Naive thymus-derived CD8-positive, alpha-beta T cell (primary cell): ENCODE data around the gene EVI5L. TPM values are rescaled to one million over a fixed set of nuclear protein-coding genes. Genes with fewer than 3 reads are reported as not detected.
"Not testable (repeated sequence)": the region's sequence is repeated elsewhere in the genome, so short reads cannot be mapped to it uniquely, and the experiment has no call there.

Experiments
- ATAC-seq, 2 donors: fragments of 150-1000 bp; cut with Tn5 transposase in 1 of 2; sonication (Bioruptor Pico), chemical (Tn5 transposase) in 1 of 2; 1 replicate in 1 of 2; 2 replicates in 1 of 2; pipeline ENCODE4 v1.10.0; 2021; ENCODE audit warnings: mild to moderate bottlenecking in 2 of 2, moderate library complexity in 2 of 2
- POLR2A ChIA-PET: fragments of 350-600 bp; sonication (Branson Sonifier 250); formaldehyde crosslinking; loops from one replicate; lab custom pipeline; 2021; ENCODE audit warnings: antibody characterized with exemption; lab: Charles Lee
- DNase-seq, 10 donors: peaks; one replicate each; pipeline versions ENCODE4 v3.0.0 to v3.0.0-alpha.2; 2020 to 2022
- H3K27ac Mint-ChIP-seq, 10 donors: one replicate each; pipeline ENCODE4 v1.8.0; 2020 to 2022; ENCODE audit warnings: mild to moderate bottlenecking in 10 of 10, mixed read lengths in 10 of 10, moderate library complexity in 4 of 10, inconsistent platforms in 1 of 10
- H3K27me3 Mint-ChIP-seq, 5 donors: one replicate each; pipeline ENCODE4 v1.8.0; 2021 to 2022; ENCODE audit warnings: mixed read lengths in 5 of 5
- H3K36me3 Mint-ChIP-seq, 3 donors: one replicate each; pipeline ENCODE4 v1.8.0; 2020 to 2022; ENCODE audit warnings: mixed read lengths in 3 of 3, mild to moderate bottlenecking in 2 of 3, inconsistent platforms in 1 of 3
- H3K4me1 Mint-ChIP-seq, 4 donors: one replicate each; pipeline ENCODE4 v1.8.0; 2021 to 2022; ENCODE audit warnings: mixed read lengths in 4 of 4
- H3K4me3 Mint-ChIP-seq, 10 donors: one replicate each; pipeline ENCODE4 v1.8.0; 2020 to 2022; ENCODE audit warnings: mild to moderate bottlenecking in 10 of 10, mixed read lengths in 10 of 10, moderate library complexity in 6 of 10, inconsistent platforms in 1 of 10
- H3K9me3 Mint-ChIP-seq, 9 donors: one replicate each; pipeline ENCODE4 v1.8.0; 2020 to 2022; ENCODE audit warnings: mixed read lengths in 9 of 9, mild to moderate bottlenecking in 3 of 9, inconsistent platforms in 1 of 9, moderate library complexity in 1 of 9
- polyA plus RNA-seq, 3 donors: library from polyadenylated mRNA; unstranded; fragments of 300-500 nt; fragmentation: Illumina TruSeq; gene quantifications; one replicate each; pipeline ENCODE4 v1.2.3, GENCODE V29; 2021
- total RNA-seq, 8 experiments: library from RNA in 2 of 8; stranded (reverse) in 2 of 8; gene quantifications; one replicate each; pipeline ENCODE4 v1.2.3 and lab custom pipeline; 2021 to 2026

Gene EVI5L
- total and polyA plus RNA-seq, 5 experiments from 2014 or later: 1.1 to 11.5 (median 2.7) TPM

GRCh38 chr19:7858109-7858770 lies 28.2 kb downstream of the EVI5L start:
- H3K4me3 Mint-ChIP-seq: peak overlapping the region in 1 of 10 donors; percentile 50
- peaks cover 0 to 18% (median 0%) of the 10 kb centered on the region in 5 donors for H3K27me3 Mint-ChIP-seq
- no peak overlapping the region for H3K27ac Mint-ChIP-seq
- POLR2A ChIA-PET: interaction anchor here (0.7 to 0.9 kb wide), 2 partner anchors 62 to 186 kb away, joined by 3 read pairs; partner anchors contain the start of gene SNAPC2
- DNase-seq (peak in 1 of 10 donors; percentile 17), ATAC-seq (peak in 1 of 2 donors; percentile 15)
- no peaks in the 10 kb centered on the region for H3K9me3 Mint-ChIP-seq
- H3K36me3 Mint-ChIP-seq: peaks cover 0 to 2% (median 0%) of the 10 kb centered on the region in 3 donors
- peaks cover 3 to 13% (median 7%) of the 10 kb centered on the region in 4 donors for H3K4me1 Mint-ChIP-seq

GRCh38 chr19:7859087-7859486 lies 29.1 kb downstream of the EVI5L start:
- H3K9me3 Mint-ChIP-seq, DNase-seq, H3K36me3 Mint-ChIP-seq, ATAC-seq, H3K27ac Mint-ChIP-seq, H3K4me3 Mint-ChIP-seq: not testable (repeated sequence)
- H3K4me1 Mint-ChIP-seq: peaks cover 0 to 12% (median 5%) of the 10 kb centered on the region in 4 donors
- POLR2A ChIA-PET: interaction anchor here (0.8 kb wide), 1 partner anchor 10 kb away, joined by 4 read pairs; no protein-coding TSS in a partner anchor
- peaks cover 0 to 18% (median 0%) of the 10 kb centered on the region in 5 donors for H3K27me3 Mint-ChIP-seq

- H3K36me3 Mint-ChIP-seq: peaks cover 0 to 2% (median 0%) of the 10 kb centered on the region in 3 donors
- H3K27ac Mint-ChIP-seq: no peak overlapping the region
- ATAC-seq (no peak), DNase-seq (no peak)
- no peaks in the 10 kb centered on the region for H3K9me3 Mint-ChIP-seq
- POLR2A ChIA-PET: interaction anchor here (2.3 kb wide), 1 partner anchor 9 kb away, joined by 10 read pairs; no protein-coding TSS in a partner anchor
- H3K4me1 Mint-ChIP-seq: peaks cover 5 to 16% (median 12%) of the 10 kb centered on the region in 4 donors
- peaks cover 0 to 18% (median 0%) of the 10 kb centered on the region in 5 donors for H3K27me3 Mint-ChIP-seq
- peak overlapping the region in 2 of 10 donors; percentile 26 to 49 for H3K4me3 Mint-ChIP-seq
Observed at GRCh38 chr19:7859831-7860713, 30.1 kb downstream of the EVI5L start.

- DNase-seq (no peak), ATAC-seq (no peak)
- H3K4me1 Mint-ChIP-seq: peaks cover 8 to 22% (median 18%) of the 10 kb centered on the region in 4 donors
- H3K27ac Mint-ChIP-seq: peak overlapping the region in 1 of 10 donors; percentile 71
- H3K27me3 Mint-ChIP-seq: peaks cover 0 to 15% (median 0%) of the 10 kb centered on the region in 5 donors
- H3K4me3 Mint-ChIP-seq: peak overlapping the region in 6 of 10 donors; percentile 7 to 76 (median 51)
- POLR2A ChIA-PET: interaction anchor here (0.6 to 2.3 kb wide), 3 partner anchors 8 to 14 kb away, joined by 6 to 10 read pairs (median 6); no protein-coding TSS in a partner anchor
- H3K9me3 Mint-ChIP-seq: no peaks in the 10 kb centered on the region
- peaks cover 0 to 2% (median 0%) of the 10 kb centered on the region in 3 donors for H3K36me3 Mint-ChIP-seq
Observed at GRCh38 chr19:7860714-7861618, 30.9 kb downstream of the EVI5L start.

- peaks cover 8 to 22% (median 18%) of the 10 kb centered on the region in 4 donors for H3K4me1 Mint-ChIP-seq
- H3K9me3 Mint-ChIP-seq: no peaks in the 10 kb centered on the region
- H3K27me3 Mint-ChIP-seq: peaks cover 0 to 13% (median 0%) of the 10 kb centered on the region in 5 donors
- peak overlapping the region in 1 of 10 donors; percentile 71 for H3K27ac Mint-ChIP-seq
- no peak for DNase-seq
- H3K4me3 Mint-ChIP-seq: peak overlapping the region; percentile 50 to 76 (median 64)
- H3K36me3 Mint-ChIP-seq: peaks cover 0 to 1% (median 0%) of the 10 kb centered on the region in 3 donors
- POLR2A ChIA-PET: interaction anchor here (0.6 to 3.3 kb wide), 5 partner anchors 7 to 232 kb away, joined by 6 to 13 read pairs (median 6); partner anchors contain the start of genes PET100, SNAPC2 and XAB2
- peak in 1 of 2 donors; percentile 28 for ATAC-seq
Observed at GRCh38 chr19:7861619-7862412, 31.8 kb downstream of the EVI5L start.

- Mint-ChIP-seq H3K4me1 (peaks cover 8 to 22% (median 18%) of the 10 kb centered on the region in 4 donors), H3K36me3 (no peaks in the 10 kb centered on the region), H3K4me3 (peak overlapping the region; percentile 50 to 76 (median 64)), H3K9me3 (no peaks in the 10 kb centered on the region), H3K27me3 (peaks cover 0 to 15% (median 0%) of the 10 kb centered on the region in 5 donors), H3K27ac (no peak overlapping the region)
- POLR2A ChIA-PET: interaction anchor here (0.6 to 3.3 kb wide), 5 partner anchors 13 to 233 kb away, joined by 3 to 13 read pairs (median 6); partner anchors contain the start of genes PET100, SNAPC2 and XAB2
- ATAC-seq (peak; percentile 71 to 72), DNase-seq (peak; percentile 51 to 87 (median 70))
Observed at GRCh38 chr19:7862413-7862951, 32.5 kb downstream of the EVI5L start.

GRCh38 chr19:7863157-7863970 lies 33.3 kb downstream of the EVI5L start:
- no peak for DNase-seq
- ATAC-seq: peak; percentile 13 to 26
- no peaks in the 10 kb centered on the region for H3K36me3 Mint-ChIP-seq
- H3K4me3 Mint-ChIP-seq: peak overlapping the region in 3 of 10 donors; percentile 19 to 61 (median 59)
- H3K4me1 Mint-ChIP-seq: peaks cover 8 to 25% (median 20%) of the 10 kb centered on the region in 4 donors
- no peak overlapping the region for H3K27ac Mint-ChIP-seq
- peaks cover 0 to 14% (median 0%) of the 10 kb centered on the region in 5 donors for H3K27me3 Mint-ChIP-seq
- no peaks in the 10 kb centered on the region for H3K9me3 Mint-ChIP-seq
- POLR2A ChIA-PET: interaction anchor here (0.6 to 3.3 kb wide), 5 partner anchors 28 to 430 kb away, joined by 3 to 13 read pairs (median 3); partner anchors contain the start of genes MAP2K7 and SNAPC2

- POLR2A ChIA-PET: interaction anchor here (0.6 to 3.3 kb wide), 4 partner anchors 40 to 431 kb away, joined by 3 to 13 read pairs (median 3); partner anchors contain the start of genes MAP2K7 and SNAPC2
- Mint-ChIP-seq H3K36me3 (no peaks in the 10 kb centered on the region), H3K4me1 (peaks cover 13 to 30% (median 26%) of the 10 kb centered on the region in 4 donors), H3K9me3 (no peaks in the 10 kb centered on the region), H3K27me3 (peaks cover 0 to 13% (median 0%) of the 10 kb centered on the region in 5 donors), H3K27ac (no peak overlapping the region), H3K4me3 (peak overlapping the region in 3 of 10 donors; percentile 41 to 61 (median 59))
- DNase-seq (no peak), ATAC-seq (no peak)
Observed at GRCh38 chr19:7863971-7864689, 34.1 kb downstream of the EVI5L start.

GRCh38 chr19:7864690-7865074 lies 34.7 kb downstream of the EVI5L start:
- peak overlapping the region in 3 of 10 donors; percentile 20 to 59 (median 41) for H3K4me3 Mint-ChIP-seq
- H3K27me3 Mint-ChIP-seq: peaks cover 0 to 13% (median 0%) of the 10 kb centered on the region in 5 donors
- no peaks in the 10 kb centered on the region for H3K9me3 Mint-ChIP-seq
- peaks cover 13 to 30% (median 26%) of the 10 kb centered on the region in 4 donors for H3K4me1 Mint-ChIP-seq
- ATAC-seq (no peak), DNase-seq (no peak)
- no peaks in the 10 kb centered on the region for H3K36me3 Mint-ChIP-seq
- POLR2A ChIA-PET: interaction anchor here (0.6 to 3.3 kb wide), 2 partner anchors 52 to 56 kb away, joined by 3 to 13 read pairs; partner anchors contain the start of gene SNAPC2
- no peak overlapping the region for H3K27ac Mint-ChIP-seq
